Stomach (tissue), 4 donors: Measurements from ENCODE around the gene ATRX.

Source experiments
- CTCF ChIP-seq, 7 experiments: fragments of 450-650 bp in 4 of 7; fragments of 200-600 bp in 3 of 7; sonication (generic) in 3 of 7; IDR thresholded peaks; one replicate each; pipeline ENCODE4 v1.5.1; 2016 to 2019; ENCODE audit warnings: antibody characterized with exemption in 7 of 7, control low read depth in 2 of 7, mild to moderate bottlenecking in 1 of 7
- POLR2A ChIP-seq, 4 donors: fragments of 450-650 bp; IDR thresholded peaks; one replicate each; pipeline ENCODE4 v1.6.1; 2016; ENCODE audit warnings: antibody characterized with exemption in 4 of 4, control low read depth in 2 of 4, mild to moderate bottlenecking in 1 of 4, moderate library complexity in 1 of 4

GRCh38 chrX:77617206-77617605 lies 168.8 kb downstream of the ATRX start:
- no peak for TF ChIP-seq POLR2A (IDR thresholded peaks at IDR 0.05)
- TF ChIP-seq CTCF (IDR thresholded peaks at IDR 0.05), result no peak
